PC-3 (cell line): Measurements from ENCODE around the gene MPP2. TPM values are rescaled to one million over a fixed set of nuclear protein-coding genes. Genes with fewer than 3 reads are reported as not detected.
"Not testable (repeated sequence)": the region's sequence is repeated elsewhere in the genome, so short reads cannot be mapped to it uniquely, and the experiment has no call there.

Experiments
- ATAC-seq: fragments of 200-7000 bp; cut with Tn5 transposase; 2 replicates; pipeline ENCODE4 v1.9.1; 2020; ENCODE audit warnings: mild to moderate bottlenecking, moderate library complexity
- BruUV-seq: library from RNA; stranded (reverse); fragments of 400-500 nt; replicated peaks from 2 replicates; lab custom pipeline; 2021; lab: Mats Ljungman, UMichigan
- CTCF ChIA-PET: fragments of 300-600 bp; sonication (Branson Sonifier 250); formaldehyde crosslinking; loops from one replicate; lab custom pipeline; 2022; ENCODE audit warnings: antibody characterized with exemption; lab: Charles Lee
- POLR2A ChIA-PET: fragments of 300-600 bp; sonication (Branson Sonifier 250); formaldehyde crosslinking; loops from one replicate; lab custom pipeline; 2022; ENCODE audit warnings: antibody characterized with exemption; ENCODE audit not compliant: unreplicated experiment; lab: Charles Lee
- DNase-seq: peaks from one replicate; pipeline ENCODE4 v3.0.0-alpha.2; 2015
- H2AFZ ChIP-seq: fragments of 300-600 bp; sonication (generic); 2 replicates; pipeline ENCODE4 v1.6.0; 2016; ENCODE audit warnings: antibody characterized with exemption, low read length
- H3F3A ChIP-seq: fragments of 300-600 bp; sonication (generic); one replicate; pipeline ENCODE4 v1.6.0; 2017; ENCODE audit warnings: antibody characterized with exemption, low read length, control low read depth, mild to moderate bottlenecking; ENCODE audit not compliant: unreplicated experiment
- H3K27ac ChIP-seq: fragments of 300-600 bp; sonication (generic); 2 replicates; pipeline ENCODE4 v1.5.1; 2016; ENCODE audit warnings: mild to moderate bottlenecking, low read length
- H3K27me3 ChIP-seq: fragments of 300-600 bp; sonication (generic); 2 replicates; pipeline ENCODE4 v1.6.1; 2016; ENCODE audit warnings: low read length, mixed read lengths
- H3K36me3 ChIP-seq: fragments of 300-600 bp; sonication (generic); 2 replicates; pipeline ENCODE4 v1.6.1; 2016; ENCODE audit warnings: low read depth, mixed run types, low read length, mixed read lengths
- H3K4me1 ChIP-seq: fragments of 300-600 bp; sonication (generic); 2 replicates; pipeline ENCODE4 v1.5.1; 2016; ENCODE audit warnings: low read length; ENCODE audit not compliant: insufficient read depth
- H3K4me2 ChIP-seq: fragments of 300-600 bp; sonication (generic); 2 replicates; pipeline ENCODE4 v1.6.0; 2016; ENCODE audit warnings: low read length
- H3K4me3 ChIP-seq: fragments of 300-600 bp; sonication (generic); 2 replicates; pipeline ENCODE4 v1.5.1; 2016; ENCODE audit warnings: mild to moderate bottlenecking, low read length, mixed read lengths
- H3K79me2 ChIP-seq: fragments of 300-600 bp; sonication (generic); 2 replicates; pipeline ENCODE4 v1.6.1; 2017; ENCODE audit warnings: low read length, mixed read lengths
- H3K9ac ChIP-seq: fragments of 300-600 bp; sonication (generic); 2 replicates; pipeline ENCODE4 v1.6.0; 2016; ENCODE audit warnings: mild to moderate bottlenecking, low read length
- H3K9me2 ChIP-seq: fragments of 300-600 bp; sonication (generic); replicated peaks from 2 replicates; pipeline ENCODE4 v1.6.1; 2016; ENCODE audit warnings: mixed run types, low read length, mixed read lengths
- H3K9me3 ChIP-seq: fragments of 300-600 bp; sonication (generic); 2 replicates; pipeline ENCODE4 v1.6.1; 2016; ENCODE audit warnings: low read length, mixed read lengths
- H4K20me1 ChIP-seq: fragments of 300-600 bp; sonication (generic); 2 replicates; pipeline ENCODE4 v1.6.1; 2016; ENCODE audit warnings: low read length, mixed read lengths
- CTCF ChIP-seq: fragments of 300-600 bp; sonication (generic); conservative IDR thresholded peaks from 2 replicates; pipeline ENCODE4 v1.5.1; 2017; ENCODE audit warnings: antibody characterized with exemption, low read depth, mild to moderate bottlenecking, low read length
- EZH2 ChIP-seq: fragments of 300-600 bp; sonication (generic); IDR thresholded peaks from one replicate; pipeline ENCODE4 v1.6.1; 2017; ENCODE audit warnings: antibody characterized with exemption, mild to moderate bottlenecking, low read length; ENCODE audit not compliant: unreplicated experiment
- EZH2phosphoT487 ChIP-seq: fragments of 300-600 bp; sonication (generic); IDR thresholded peaks from 2 replicates; pipeline ENCODE4 v1.6.1; 2018; ENCODE audit warnings: mild to moderate bottlenecking, antibody characterized with exemption, low read length, borderline replicate concordance
- intact Hi-C: fragments of 100-400 bp; cut with micrococcal nuclease; formaldehyde crosslinking; loops from 2 replicates; pipeline ENCODE4 v1.9.0; 2023
- total RNA-seq: library from RNA; depleted of rRNA; stranded (reverse); fragments of >200 nt; gene quantifications from 2 replicates; pipeline ENCODE4 v1.2.3, GENCODE V29; 2014

MPP2 gene
- total RNA-seq, 1 experiment from 2014 or later: 8.2 TPM

GRCh38 chr17:43932357-43932756 lies 25.0 kb upstream of the MPP2 start:
- H3K79me2 ChIP-seq: no peaks in the 10 kb centered on the region
- no peak overlapping the region for H3K4me3 ChIP-seq
- H3K4me1 ChIP-seq: peaks cover 9% of the 10 kb centered on the region
- no peaks in the 10 kb centered on the region for H3K27me3 ChIP-seq
- no peaks in the 10 kb centered on the region for H3K9me2 ChIP-seq
- no TSS peak for BruUV-seq
- H2AFZ ChIP-seq: no peak overlapping the region
- H3K9ac ChIP-seq: no peak overlapping the region
- ChIA-PET POLR2A (no interaction called here), CTCF (no interaction called here)
- no peaks in the 10 kb centered on the region for H3K36me3 ChIP-seq
- H3K9me3 ChIP-seq: no peaks in the 10 kb centered on the region
- DNase-seq (no peak), ATAC-seq (no peak)
- H3F3A ChIP-seq: no peaks in the 10 kb centered on the region
- H3K27ac ChIP-seq: no peak overlapping the region
- TF ChIP-seq EZH2phosphoT487: no peak
- TF ChIP-seq EZH2: no peak
- TF ChIP-seq CTCF: no peak
- intact Hi-C loops: no loop called here
- no peaks in the 10 kb centered on the region for H4K20me1 ChIP-seq
- H3K4me2 ChIP-seq: no peak overlapping the region

- Histone ChIP-seq H3K9me3 (no peaks in the 10 kb centered on the region), H3K9ac (no peak overlapping the region), H4K20me1 (no peaks in the 10 kb centered on the region), H3K27me3 (peaks cover 7% of the 10 kb centered on the region; the same call in 1 of the 2 replicates), H2AFZ (no peak overlapping the region), H3K79me2 (no peaks in the 10 kb centered on the region), H3K4me2 (no peak overlapping the region), H3K4me1 (peaks cover 11% of the 10 kb centered on the region), H3F3A (no peaks in the 10 kb centered on the region), H3K36me3 (no peaks in the 10 kb centered on the region), H3K4me3 (no peak overlapping the region), H3K9me2 (no peaks in the 10 kb centered on the region), H3K27ac (no peak overlapping the region)
- POLR2A ChIA-PET: no interaction called here
- no peak for TF ChIP-seq EZH2
- TF ChIP-seq EZH2phosphoT487: no peak
- TF ChIP-seq CTCF: no peak
- CTCF ChIA-PET: no interaction called here
- no peak for DNase-seq
- BruUV-seq: no TSS peak
- intact Hi-C loops: no loop called here
- ATAC-seq: no peak
Measured at GRCh38 chr17:43931062-43931571, 23.8 kb upstream of the MPP2 start.

- no peaks in the 10 kb centered on the region for H3K9me3 ChIP-seq
- H3K27me3 ChIP-seq: peaks cover 7% of the 10 kb centered on the region; the same call in 1 of the 2 replicates
- ChIA-PET CTCF (interaction anchor here (0.6 to 1.1 kb wide), 2 partner anchors 15 to 43 kb away, joined by 3 to 4 read pairs; no protein-coding TSS in a partner anchor), POLR2A (no interaction called here)
- no peak for DNase-seq
- no TSS peak for BruUV-seq
- intact Hi-C loops: no loop called here
- H3K27ac ChIP-seq: no peak overlapping the region
- H3K9me2 ChIP-seq: no peaks in the 10 kb centered on the region
- H3K79me2 ChIP-seq: no peaks in the 10 kb centered on the region
- TF ChIP-seq EZH2phosphoT487: no peak
- no peak overlapping the region for H3K4me3 ChIP-seq
- H3K36me3 ChIP-seq: no peaks in the 10 kb centered on the region
- H2AFZ ChIP-seq: no peak overlapping the region
- no peaks in the 10 kb centered on the region for H4K20me1 ChIP-seq
- no peak overlapping the region for H3K4me2 ChIP-seq
- H3K9ac ChIP-seq: no peak overlapping the region
- H3K4me1 ChIP-seq: peaks cover 11% of the 10 kb centered on the region
- no peak for ATAC-seq
- H3F3A ChIP-seq: no peaks in the 10 kb centered on the region
Measured at GRCh38 chr17:43928609-43929008, 21.3 kb upstream of the MPP2 start.

GRCh38 chr17:43927929-43928328 lies 20.6 kb upstream of the MPP2 start:
- ATAC-seq: peak; percentile 52
- intact Hi-C loops, POLR2A ChIA-PET, H4K20me1 ChIP-seq, H3K36me3 ChIP-seq, H3K27me3 ChIP-seq, H3K9me3 ChIP-seq, H3K79me2 ChIP-seq, H3K9ac ChIP-seq, H3K9me2 ChIP-seq, BruUV-seq, H3F3A ChIP-seq, H3K27ac ChIP-seq, DNase-seq: not testable (repeated sequence)
- CTCF ChIA-PET: interaction anchor here (0.6 to 1.1 kb wide), 2 partner anchors 16 to 43 kb away, joined by 3 to 4 read pairs; no protein-coding TSS in a partner anchor
- Histone ChIP-seq H3K4me3 (peak overlapping the region; percentile 66), H3K4me1 (peaks cover 11% of the 10 kb centered on the region), H2AFZ (peak overlapping the region; percentile 77), H3K4me2 (peak overlapping the region; percentile 92)
